GM23338 (cell line): ENCODE results near the gene SLC7A14. TPM values are rescaled to one million over a fixed set of nuclear protein-coding genes. Genes with fewer than 3 reads are reported as not detected.
A peak's percentile ranks its signal among the peaks of the same experiment; 100 is the strongest.

Experiments
- ATAC-seq: fragments of 200-7000 bp; cut with Tn5 transposase; 3 replicates; pipeline ENCODE4 v1.9.1; 2020
- DNase-seq: peaks from one replicate; pipeline ENCODE4 v3.0.0-alpha.2; 2015; ENCODE audit warnings: low spot score
- H2AFZ ChIP-seq: fragments of 200-600 bp; sonication (generic); 2 replicates; pipeline ENCODE4 v1.8.0; 2016; ENCODE audit warnings: antibody characterized with exemption, mild to moderate bottlenecking, moderate library complexity
- H3F3A ChIP-seq: fragments of 200-600 bp; sonication (generic); replicated peaks from 2 replicates; pipeline ENCODE4 v1.8.0; 2017; ENCODE audit warnings: antibody characterized with exemption, mixed run types, low read depth
- H3K27ac ChIP-seq: fragments of 200-600 bp; sonication (generic); 2 replicates; pipeline ENCODE4 v1.6.1; 2016; ENCODE audit warnings: low read depth
- H3K27me3 ChIP-seq: fragments of 200-600 bp; sonication (generic); 2 replicates; pipeline ENCODE4 v1.8.0; 2016; ENCODE audit warnings: mild to moderate bottlenecking, mixed run types, moderate library complexity; ENCODE audit not compliant: insufficient read depth
- H3K36me3 ChIP-seq: fragments of 200-600 bp; sonication (generic); 2 replicates; pipeline ENCODE4 v1.8.0; 2016; ENCODE audit warnings: mild to moderate bottlenecking; ENCODE audit not compliant: insufficient read depth
- H3K4me1 ChIP-seq: fragments of 200-600 bp; sonication (generic); 2 replicates; pipeline ENCODE4 v1.8.0; 2016; ENCODE audit warnings: mild to moderate bottlenecking, moderate library complexity; ENCODE audit not compliant: insufficient read depth
- H3K4me2 ChIP-seq: fragments of 200-600 bp; sonication (generic); 2 replicates; pipeline ENCODE4 v1.7.1; 2017; ENCODE audit warnings: mixed run types
- H3K4me3 ChIP-seq: fragments of 200-600 bp; sonication (generic); 2 replicates; pipeline ENCODE4 v1.6.1; 2016; ENCODE audit warnings: mixed run types
- H3K79me2 ChIP-seq: fragments of 200-600 bp; sonication (generic); replicated peaks from 2 replicates; pipeline ENCODE4 v1.8.0; 2017; ENCODE audit warnings: mild to moderate bottlenecking; ENCODE audit not compliant: insufficient read depth
- H3K9me2 ChIP-seq: fragments of 200-600 bp; sonication (generic); 2 replicates; pipeline ENCODE4 v1.8.0; 2017; ENCODE audit not compliant: insufficient read depth
- H4K20me1 ChIP-seq: fragments of 200-600 bp; sonication (generic); replicated peaks from 2 replicates; pipeline ENCODE4 v1.8.0; 2017; ENCODE audit warnings: mild to moderate bottlenecking; ENCODE audit not compliant: insufficient read depth
- H3K27ac Mint-ChIP-seq: 2 replicates; pipeline ENCODE4 v1.8.0; 2020; ENCODE audit warnings: inconsistent platforms, mild to moderate bottlenecking, moderate library complexity, mixed read lengths
- H3K27me3 Mint-ChIP-seq: 3 replicates; pipeline ENCODE4 v1.8.0; 2022; ENCODE audit warnings: low read depth, mild to moderate bottlenecking, moderate library complexity, mixed read lengths, inconsistent platforms; ENCODE audit not compliant: insufficient read depth, poor library complexity
- H3K36me3 Mint-ChIP-seq: 3 replicates; pipeline ENCODE4 v1.8.0; 2021; ENCODE audit warnings: low read depth, mild to moderate bottlenecking, inconsistent platforms, moderate library complexity, mixed read lengths
- H3K4me1 Mint-ChIP-seq: 3 replicates; pipeline ENCODE4 v1.8.0; 2020; ENCODE audit warnings: mild to moderate bottlenecking, inconsistent platforms, mixed read lengths
- H3K4me3 Mint-ChIP-seq: 3 replicates; pipeline ENCODE4 v1.8.0; 2021; ENCODE audit warnings: moderate library complexity, mild to moderate bottlenecking, inconsistent platforms, mixed read lengths
- H3K9me3 Mint-ChIP-seq: 3 replicates; pipeline ENCODE4 v1.8.0; 2020; ENCODE audit warnings: moderate library complexity, mild to moderate bottlenecking, inconsistent platforms, mixed read lengths
- CREB1 ChIP-seq: fragments of 250-450 bp; sonication (Bioruptor Pico); IDR thresholded peaks from 2 replicates; pipeline ENCODE4 v1.5.0; 2020; ENCODE audit warnings: low read depth, mild to moderate bottlenecking, moderate library complexity
- EZH2 ChIP-seq: fragments of 200-600 bp; sonication (generic); IDR thresholded peaks from one replicate; pipeline ENCODE4 v1.8.0; 2017; ENCODE audit warnings: antibody characterized with exemption, mild to moderate bottlenecking, low read depth; ENCODE audit not compliant: unreplicated experiment
- EZH2phosphoT487 ChIP-seq: fragments of 200-600 bp; sonication (generic); IDR thresholded peaks from one replicate; pipeline ENCODE4 v1.8.1; 2018; ENCODE audit warnings: antibody characterized with exemption; ENCODE audit not compliant: unreplicated experiment
- polyA plus RNA-seq: library from polyadenylated mRNA; unstranded; fragments of >200 nt; fragmentation: Nextera tagmentation; extraction: Ambion mirVana; gene quantifications from 2 replicates; pipeline ENCODE4 v1.2.1, GENCODE V29; 2016
- total RNA-seq: library from RNA; depleted of rRNA; stranded (reverse); fragments of >200 nt; shearing (Covaris generic); gene quantifications from 2 replicates; pipeline ENCODE4 v1.2.3, GENCODE V29; 2014
- TF ChIP-seq, protein P1 (sequence below): fragments of 250-450 bp; sonication (Bioruptor Pico); IDR thresholded peaks from 2 replicates; pipeline ENCODE4 v1.5.0; 2020; ENCODE audit warnings: mild to moderate bottlenecking, moderate library complexity
- TF ChIP-seq, protein P2 (sequence below), 2 experiments: fragments of 200-600 bp in 1 of 2; sonication (generic) in 1 of 2; conservative IDR thresholded peaks; 2 replicates each; pipeline versions ENCODE4 v1.5.1 to v1.6.1; 2016 to 2017; ENCODE audit warnings: antibody characterized with exemption in 2 of 2, low read depth in 2 of 2, mild to moderate bottlenecking in 2 of 2, moderate library complexity in 1 of 2

The SLC7A14 gene
- total and polyA plus RNA-seq, 2 experiments from 2014 or later = 0.49 to 0.82 TPM

GRCh38 chr3:170419557-170420087, 166.3 kb downstream of the SLC7A14 start (continued):
- TF ChIP-seq, protein P1, sequence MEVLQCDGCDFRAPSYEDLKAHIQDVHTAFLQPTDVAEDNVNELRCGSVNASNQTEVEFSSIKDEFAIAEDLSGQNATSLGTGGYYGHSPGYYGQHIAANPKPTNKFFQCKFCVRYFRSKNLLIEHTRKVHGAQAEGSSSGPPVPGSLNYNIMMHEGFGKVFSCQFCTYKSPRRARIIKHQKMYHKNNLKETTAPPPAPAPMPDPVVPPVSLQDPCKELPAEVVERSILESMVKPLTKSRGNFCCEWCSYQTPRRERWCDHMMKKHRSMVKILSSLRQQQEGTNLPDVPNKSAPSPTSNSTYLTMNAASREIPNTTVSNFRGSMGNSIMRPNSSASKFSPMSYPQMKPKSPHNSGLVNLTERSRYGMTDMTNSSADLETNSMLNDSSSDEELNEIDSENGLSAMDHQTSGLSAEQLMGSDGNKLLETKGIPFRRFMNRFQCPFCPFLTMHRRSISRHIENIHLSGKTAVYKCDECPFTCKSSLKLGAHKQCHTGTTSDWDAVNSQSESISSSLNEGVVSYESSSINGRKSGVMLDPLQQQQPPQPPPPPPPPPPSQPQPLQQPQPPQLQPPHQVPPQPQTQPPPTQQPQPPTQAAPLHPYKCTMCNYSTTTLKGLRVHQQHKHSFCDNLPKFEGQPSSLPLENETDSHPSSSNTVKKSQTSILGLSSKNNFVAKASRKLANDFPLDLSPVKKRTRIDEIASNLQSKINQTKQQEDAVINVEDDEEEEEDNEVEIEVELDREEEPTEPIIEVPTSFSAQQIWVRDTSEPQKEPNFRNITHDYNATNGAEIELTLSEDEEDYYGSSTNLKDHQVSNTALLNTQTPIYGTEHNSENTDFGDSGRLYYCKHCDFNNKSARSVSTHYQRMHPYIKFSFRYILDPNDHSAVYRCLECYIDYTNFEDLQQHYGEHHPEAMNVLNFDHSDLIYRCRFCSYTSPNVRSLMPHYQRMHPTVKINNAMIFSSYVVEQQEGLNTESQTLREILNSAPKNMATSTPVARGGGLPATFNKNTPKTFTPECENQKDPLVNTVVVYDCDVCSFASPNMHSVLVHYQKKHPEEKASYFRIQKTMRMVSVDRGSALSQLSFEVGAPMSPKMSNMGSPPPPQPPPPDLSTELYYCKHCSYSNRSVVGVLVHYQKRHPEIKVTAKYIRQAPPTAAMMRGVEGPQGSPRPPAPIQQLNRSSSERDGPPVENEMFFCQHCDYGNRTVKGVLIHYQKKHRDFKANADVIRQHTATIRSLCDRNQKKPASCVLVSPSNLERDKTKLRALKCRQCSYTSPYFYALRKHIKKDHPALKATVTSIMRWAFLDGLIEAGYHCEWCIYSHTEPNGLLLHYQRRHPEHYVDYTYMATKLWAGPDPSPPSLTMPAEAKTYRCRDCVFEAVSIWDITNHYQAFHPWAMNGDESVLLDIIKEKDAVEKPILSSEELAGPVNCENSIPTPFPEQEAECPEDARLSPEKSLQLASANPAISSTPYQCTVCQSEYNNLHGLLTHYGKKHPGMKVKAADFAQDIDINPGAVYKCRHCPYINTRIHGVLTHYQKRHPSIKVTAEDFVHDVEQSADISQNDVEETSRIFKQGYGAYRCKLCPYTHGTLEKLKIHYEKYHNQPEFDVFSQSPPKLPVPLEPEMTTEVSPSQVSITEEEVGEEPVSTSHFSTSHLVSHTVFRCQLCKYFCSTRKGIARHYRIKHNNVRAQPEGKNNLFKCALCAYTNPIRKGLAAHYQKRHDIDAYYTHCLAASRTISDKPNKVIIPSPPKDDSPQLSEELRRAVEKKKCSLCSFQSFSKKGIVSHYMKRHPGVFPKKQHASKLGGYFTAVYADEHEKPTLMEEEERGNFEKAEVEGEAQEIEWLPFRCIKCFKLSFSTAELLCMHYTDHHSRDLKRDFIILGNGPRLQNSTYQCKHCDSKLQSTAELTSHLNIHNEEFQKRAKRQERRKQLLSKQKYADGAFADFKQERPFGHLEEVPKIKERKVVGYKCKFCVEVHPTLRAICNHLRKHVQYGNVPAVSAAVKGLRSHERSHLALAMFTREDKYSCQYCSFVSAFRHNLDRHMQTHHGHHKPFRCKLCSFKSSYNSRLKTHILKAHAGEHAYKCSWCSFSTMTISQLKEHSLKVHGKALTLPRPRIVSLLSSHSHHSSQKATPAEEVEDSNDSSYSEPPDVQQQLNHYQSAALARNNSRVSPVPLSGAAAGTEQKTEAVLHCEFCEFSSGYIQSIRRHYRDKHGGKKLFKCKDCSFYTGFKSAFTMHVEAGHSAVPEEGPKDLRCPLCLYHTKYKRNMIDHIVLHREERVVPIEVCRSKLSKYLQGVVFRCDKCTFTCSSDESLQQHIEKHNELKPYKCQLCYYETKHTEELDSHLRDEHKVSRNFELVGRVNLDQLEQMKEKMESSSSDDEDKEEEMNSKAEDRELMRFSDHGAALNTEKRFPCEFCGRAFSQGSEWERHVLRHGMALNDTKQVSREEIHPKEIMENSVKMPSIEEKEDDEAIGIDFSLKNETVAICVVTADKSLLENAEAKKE = no peak

- Histone ChIP-seq H3K4me3 (peak within 1 kb of the TSS; percentile 65), H3F3A (peaks cover 18% of the 10 kb centered on the region), H2AFZ (peak within 1 kb of the TSS; percentile 98), H3K36me3 (no peaks in the 10 kb centered on the region), H3K9me2 (0 out of 2 replicates have a peak, but pooled peaks cover 4% of the 10 kb centered on the region), H3K27me3 (peaks cover 59% of the 10 kb centered on the region), H4K20me1 (no peaks in the 10 kb centered on the region), H3K4me1 (peaks cover 27% of the 10 kb centered on the region), H3K79me2 (no peaks in the 10 kb centered on the region), H3K27ac (no peak within 1 kb of the TSS), H3K4me2 (peak within 1 kb of the TSS; percentile 92)
- Mint-ChIP-seq H3K27ac (no peak within 1 kb of the TSS), H3K9me3 (0 out of 3 replicates have a peak, but pooled peaks cover 2% of the 10 kb centered on the region), H3K36me3 (peaks cover 3% of the 10 kb centered on the region; the same call in 1 of the 3 replicates), H3K27me3 (peaks cover 38% of the 10 kb centered on the region), H3K4me1 (peaks cover 16% of the 10 kb centered on the region), H3K4me3 (peak within 1 kb of the TSS; percentile 83)
- TF ChIP-seq EZH2phosphoT487 = no peak
- TF ChIP-seq, protein P2, sequence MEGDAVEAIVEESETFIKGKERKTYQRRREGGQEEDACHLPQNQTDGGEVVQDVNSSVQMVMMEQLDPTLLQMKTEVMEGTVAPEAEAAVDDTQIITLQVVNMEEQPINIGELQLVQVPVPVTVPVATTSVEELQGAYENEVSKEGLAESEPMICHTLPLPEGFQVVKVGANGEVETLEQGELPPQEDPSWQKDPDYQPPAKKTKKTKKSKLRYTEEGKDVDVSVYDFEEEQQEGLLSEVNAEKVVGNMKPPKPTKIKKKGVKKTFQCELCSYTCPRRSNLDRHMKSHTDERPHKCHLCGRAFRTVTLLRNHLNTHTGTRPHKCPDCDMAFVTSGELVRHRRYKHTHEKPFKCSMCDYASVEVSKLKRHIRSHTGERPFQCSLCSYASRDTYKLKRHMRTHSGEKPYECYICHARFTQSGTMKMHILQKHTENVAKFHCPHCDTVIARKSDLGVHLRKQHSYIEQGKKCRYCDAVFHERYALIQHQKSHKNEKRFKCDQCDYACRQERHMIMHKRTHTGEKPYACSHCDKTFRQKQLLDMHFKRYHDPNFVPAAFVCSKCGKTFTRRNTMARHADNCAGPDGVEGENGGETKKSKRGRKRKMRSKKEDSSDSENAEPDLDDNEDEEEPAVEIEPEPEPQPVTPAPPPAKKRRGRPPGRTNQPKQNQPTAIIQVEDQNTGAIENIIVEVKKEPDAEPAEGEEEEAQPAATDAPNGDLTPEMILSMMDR (conservative IDR thresholded peaks at IDR 0.05; ENCODE audit: low read depth in 2 of 2) = peak in 1 of 2 experiments; percentile 34; a peak in 2 of 4 replicates
- TF ChIP-seq CREB1 (CRISPR knock-in tag) = 0 out of 2 replicates have a peak, but pooled peaks have one; percentile 11
- TF ChIP-seq EZH2 = peak; percentile 34
- DNase-seq (peak; percentile 83), ATAC-seq (peak; percentile 72)
Measured at GRCh38 chr3:170418422-170419398, 167.2 kb downstream of the SLC7A14 start, which contains the start of gene CLDN11. TSS of gene CLDN11 (plus strand) at chr3:170418868. CDS start at chr3:170419067, 199 bp downstream.
